IMR-90 (cell line): ENCODE measurements around the gene THSD8. TPM values are rescaled to one million over a fixed set of nuclear protein-coding genes. Genes with fewer than 3 reads are reported as not detected.

Experiments
- ATAC-seq: fragments of 200-7000 bp; cut with Tn5 transposase; 2 replicates; pipeline ENCODE4 v1.9.1; 2020; ENCODE audit warnings: low read depth, mild to moderate bottlenecking, moderate library complexity
- Bru-seq: library from RNA; stranded (reverse); fragments of 400-500 nt; gene quantifications from one replicate; lab custom pipeline; 2021; lab: Mats Ljungman, UMichigan
- BruChase-seq, 2 experiments: library from RNA; stranded (reverse); fragments of 400-500 nt; gene quantifications; one replicate each; lab custom pipeline; 2021; lab: Mats Ljungman, UMichigan
- BruUV-seq: library from RNA; stranded (reverse); fragments of 400-500 nt; replicated peaks from 2 replicates; lab custom pipeline; 2021; lab: Mats Ljungman, UMichigan
- CTCF ChIA-PET: fragments of 300-600 bp; formaldehyde crosslinking; extraction: SDS; loops from one replicate; lab custom pipeline; 2021; ENCODE audit warnings: antibody characterized with exemption; lab: Yijun Ruan, JAX
- POLR2A ChIA-PET: fragments of 300-600 bp; sonication (Branson Sonifier 250); formaldehyde crosslinking; loops from one replicate; lab custom pipeline; 2022; ENCODE audit warnings: antibody characterized with exemption; ENCODE audit not compliant: unreplicated experiment; lab: Charles Lee
- DNase-seq: peaks from one replicate; pipeline ENCODE4 v3.0.0; 2013
- H2AFZ ChIP-seq: replicated peaks from 2 replicates; pipeline ENCODE3; 2013; ENCODE audit warnings: low read length, mild to moderate bottlenecking; ENCODE audit not compliant: poor library complexity
- H2AK5ac ChIP-seq: 2 replicates; pipeline ENCODE4 v1.6.1; 2013; ENCODE audit warnings: low read depth, low read length, inconsistent platforms
- H2AK9ac ChIP-seq: replicated peaks from 2 replicates; pipeline ENCODE3; 2013; ENCODE audit warnings: mild to moderate bottlenecking, low read depth, low read length, moderate library complexity; ENCODE audit not compliant: poor library complexity
- H2BK120ac ChIP-seq: 2 replicates; pipeline ENCODE4 v1.6.1; 2013; ENCODE audit warnings: low read depth, low read length, inconsistent platforms
- H2BK15ac ChIP-seq: 3 replicates; pipeline ENCODE4 v1.6.1; 2013; ENCODE audit warnings: low read depth, low read length, inconsistent platforms
- H2BK20ac ChIP-seq: 2 replicates; pipeline ENCODE4 v1.6.1; 2013; ENCODE audit warnings: low read depth, mild to moderate bottlenecking, inconsistent platforms, low read length, moderate library complexity
- H2BK5ac ChIP-seq: 2 replicates; pipeline ENCODE4 v1.6.1; 2013; ENCODE audit warnings: mild to moderate bottlenecking, low read depth, low read length, inconsistent platforms; ENCODE audit not compliant: poor library complexity, severe bottlenecking
- H3K14ac ChIP-seq: replicated peaks from 2 replicates; pipeline ENCODE4 v1.6.1; 2013; ENCODE audit warnings: low read depth, low read length, inconsistent platforms
- H3K18ac ChIP-seq: 2 replicates; pipeline ENCODE4 v1.6.1; 2013; ENCODE audit warnings: low read depth, low read length, control low read depth
- H3K23ac ChIP-seq: 2 replicates; pipeline ENCODE4 v1.6.1; 2013; ENCODE audit warnings: low read depth, low read length, inconsistent platforms
- H3K27ac ChIP-seq: 2 replicates; pipeline ENCODE4 v1.5.1; 2013; ENCODE audit warnings: mild to moderate bottlenecking, control low read depth, low read length; ENCODE audit not compliant: insufficient read depth
- H3K27me3 ChIP-seq: 2 replicates; pipeline ENCODE4 v1.6.1; 2013; ENCODE audit warnings: low read length; ENCODE audit not compliant: control insufficient read depth, insufficient read depth
- H3K36me3 ChIP-seq: 2 replicates; pipeline ENCODE4 v1.6.1; 2013; ENCODE audit warnings: low read length, mixed read lengths; ENCODE audit not compliant: control insufficient read depth, insufficient read depth
- H3K4ac ChIP-seq: 2 replicates; pipeline ENCODE4 v1.6.1; 2013; ENCODE audit warnings: low read depth, low read length, inconsistent platforms
- H3K4me1 ChIP-seq: 2 replicates; pipeline ENCODE4 v1.6.1; 2013; ENCODE audit warnings: low read length, mixed read lengths; ENCODE audit not compliant: control insufficient read depth, insufficient read depth
- H3K4me2 ChIP-seq: 2 replicates; pipeline ENCODE4 v1.6.1; 2013; ENCODE audit warnings: low read depth, mild to moderate bottlenecking, control low read depth, low read length, moderate library complexity
- H3K4me3 ChIP-seq: 2 replicates; pipeline ENCODE4 v1.5.1; 2013; ENCODE audit warnings: low read depth, mild to moderate bottlenecking, control low read depth, low read length, moderate library complexity; ENCODE audit not compliant: insufficient read depth
- H3K56ac ChIP-seq: 2 replicates; pipeline ENCODE4 v1.6.1; 2013; ENCODE audit warnings: low read length, inconsistent platforms; ENCODE audit not compliant: insufficient read depth; ENCODE audit errors: extremely low read depth
- H3K79me1 ChIP-seq, 2 experiments: 2 replicates each; pipeline ENCODE4 v1.6.1; 2013; ENCODE audit warnings: low read length in 2 of 2, inconsistent platforms in 1 of 2, low read depth in 1 of 2
- H3K9ac ChIP-seq: 2 replicates; pipeline ENCODE4 v1.6.1; 2013; ENCODE audit warnings: low read depth, low read length, control low read depth
- H3K9me1 ChIP-seq: 2 replicates; pipeline ENCODE4 v1.6.1; 2013; ENCODE audit warnings: low read length, inconsistent platforms; ENCODE audit not compliant: insufficient read depth
- H3K9me3 ChIP-seq: 2 replicates; pipeline ENCODE4 v1.6.1; 2013; ENCODE audit warnings: low read length; ENCODE audit not compliant: control insufficient read depth, insufficient read depth
- H4K20me1 ChIP-seq: 2 replicates; pipeline ENCODE4 v1.6.1; 2013; ENCODE audit warnings: low read length, inconsistent platforms; ENCODE audit not compliant: insufficient read depth
- H4K5ac ChIP-seq: 2 replicates; pipeline ENCODE4 v1.6.1; 2013; ENCODE audit warnings: mild to moderate bottlenecking, low read depth, low read length, control low read depth
- H4K8ac ChIP-seq, 2 experiments: 2 replicates each; pipeline ENCODE4 v1.6.1; 2013; ENCODE audit warnings: low read depth in 2 of 2, low read length in 2 of 2, control low read depth in 1 of 2, inconsistent platforms in 1 of 2
- H4K91ac ChIP-seq: 2 replicates; pipeline ENCODE4 v1.6.1; 2013; ENCODE audit warnings: low read depth, low read length, inconsistent platforms; ENCODE audit not compliant: insufficient read depth
- BHLHE40 ChIP-seq: fragments of 150-350 bp; IDR thresholded peaks from 2 replicates; pipeline ENCODE4 v1.6.1; 2016; ENCODE audit warnings: mild to moderate bottlenecking, low read depth, low read length
- CEBPB ChIP-seq: IDR thresholded peaks from 2 replicates; pipeline ENCODE4 v1.6.1; 2012; ENCODE audit warnings: low read depth, low read length, improper control_type of control experiment
- CHD1 ChIP-seq: IDR thresholded peaks from 2 replicates; pipeline ENCODE4 v1.6.1; 2012; ENCODE audit warnings: low read depth, low read length, improper control_type of control experiment
- ELK1 ChIP-seq: fragments of 150-350 bp; IDR thresholded peaks from 2 replicates; pipeline ENCODE4 v1.6.1; 2016; ENCODE audit warnings: low read depth, mild to moderate bottlenecking, low read length, moderate library complexity, borderline replicate concordance
- FOS ChIP-seq: fragments of 150-350 bp; IDR thresholded peaks from 2 replicates; pipeline ENCODE4 v1.6.1; 2016; ENCODE audit warnings: low read depth, low read length
- MAFK ChIP-seq: IDR thresholded peaks from 2 replicates; pipeline ENCODE4 v1.6.1; 2012; ENCODE audit warnings: low read depth, low read length, improper control_type of control experiment
- MAZ ChIP-seq: IDR thresholded peaks from 2 replicates; pipeline ENCODE4 v1.6.1; 2012; ENCODE audit warnings: low read depth, mild to moderate bottlenecking, low read length, improper control_type of control experiment, moderate library complexity, borderline replicate concordance
- MXI1 ChIP-seq: IDR thresholded peaks from 2 replicates; pipeline ENCODE4 v1.6.1; 2012; ENCODE audit warnings: low read depth, mild to moderate bottlenecking, low read length, moderate library complexity, borderline replicate concordance
- NFE2L2 ChIP-seq: fragments of 150-350 bp; IDR thresholded peaks from 2 replicates; pipeline ENCODE4 v1.6.1; 2016; ENCODE audit warnings: low read depth, mild to moderate bottlenecking, low read length
- RCOR1 ChIP-seq: IDR thresholded peaks from 2 replicates; pipeline ENCODE4 v1.6.1; 2012; ENCODE audit warnings: mild to moderate bottlenecking, low read length, improper control_type of control experiment; ENCODE audit not compliant: insufficient replicate concordance
- RFX5 ChIP-seq: IDR thresholded peaks from 2 replicates; pipeline ENCODE4 v1.8.0; 2012; ENCODE audit warnings: low read depth, mild to moderate bottlenecking, low read length, moderate library complexity
- SMC3 ChIP-seq: fragments of 150-350 bp; IDR thresholded peaks from 2 replicates; pipeline ENCODE4 v1.6.1; 2016; ENCODE audit warnings: low read depth, mild to moderate bottlenecking, antibody characterized with exemption, low read length, moderate library complexity
- USF2 ChIP-seq: fragments of 150-350 bp; IDR thresholded peaks from 2 replicates; pipeline ENCODE4 v1.6.1; 2017; ENCODE audit warnings: mild to moderate bottlenecking, antibody characterized with exemption, low read length, low read depth
- WGBS, 2 experiments: methylation state at CpG; one replicate each; pipeline versions ENCODE4 v1.1.5 to v1.1.7; 2013; ENCODE audit warnings: missing lambda C conversion rate in 2 of 2; ENCODE audit not compliant: insufficient read length in 1 of 2; ENCODE audit errors: extremely low coverage in 2 of 2; 5-methylcytosine and 5-hydroxymethylcytosine counted together
- dilution Hi-C: fragments of 300-500 bp; cut with HindIII; formaldehyde crosslinking; loops from one replicate; pipeline ENCODE4 v1.14.3; 2018; ENCODE audit warnings: low sequenced_read_pairs; ENCODE audit not compliant: unreplicated experiment
- in situ Hi-C: fragments of 300-500 bp; cut with MboI; formaldehyde crosslinking; loops from 3 replicates; pipeline ENCODE4 v1.14.3; 2019; ENCODE audit warnings: low sequenced_read_pairs, inconsistent platforms, mixed read lengths
- intact Hi-C: fragments of 100-400 bp; cut with micrococcal nuclease; formaldehyde crosslinking; loops from 2 replicates; pipeline ENCODE4 v1.10.0; 2022
- long read RNA-seq: library from polyadenylated mRNA; unstranded; transcript quantifications from one replicate; pipeline ENCODE4 v2.0.0, GENCODE V29; 2021; ENCODE audit not compliant: unreplicated experiment
- polyA plus RNA-seq, 3 experiments: library from polyadenylated mRNA; depleted of rRNA; stranded (reverse); fragments of >200 nt; gene quantifications; 2 replicates each; pipeline ENCODE4 v1.2.3, GENCODE V29; 2012; ENCODE audit warnings: low replicate concordance in 1 of 3
- total RNA-seq: library from RNA; depleted of rRNA; stranded (reverse); fragments of >200 nt; gene quantifications from 2 replicates; pipeline ENCODE4 v1.2.3, GENCODE V29; 2012; rRNA removed

The THSD8 gene
- total RNA-seq (not detected in 2 replicates), polyA plus RNA-seq (2012; rRNA removed) (0.68 and 0.90 TPM in 2 replicates), Bru-seq, nascent RNA (percentile 17 among the genes with signal in this experiment), BruChase-seq, experiment 1, labeled RNA remaining after a 6-hour chase (percentile 25 among the genes with signal in this experiment), BruChase-seq, experiment 2, labeled RNA remaining after a 2-hour chase (percentile 17 among the genes with signal in this experiment)
- polyA plus RNA-seq (2012; cell fraction: cytosol; rRNA removed) = not detected in 2 replicates
- polyA plus RNA-seq (2012; cell fraction: nucleus; rRNA removed; ENCODE audit: low replicate concordance) = 0.73 TPM in 1 of 2 replicates, not detected in the other
- long read RNA-seq = 0 reads

- Histone ChIP-seq H3K14ac (peak within 1 kb of the TSS; percentile 92), H3K56ac (no peak within 1 kb of the TSS; the same call in 1 of the 2 replicates), H3K4me1 (peaks cover 6% of the 10 kb centered on the region), H3K4me2 (peak within 1 kb of the TSS; percentile 92), H3K36me3 (peaks cover 9% of the 10 kb centered on the region), H2BK5ac (peak within 1 kb of the TSS; percentile 44), H2AK9ac (peak within 1 kb of the TSS; percentile 88), H4K8ac (peak within 1 kb of the TSS; percentile 82 to 92), H3K9ac (peak within 1 kb of the TSS; percentile 95), H4K5ac (peak within 1 kb of the TSS; percentile 50; the same call in 1 of the 2 replicates), H3K79me1 (peaks cover 4 to 24% of the 10 kb centered on the region in 2 experiments; a peak in 3 of 4 replicates), H3K4me3 (peak within 1 kb of the TSS; percentile 90), H3K23ac (peak within 1 kb of the TSS; percentile 94), H2AFZ (peak within 1 kb of the TSS; percentile 98), H3K9me1 (peaks cover 5% of the 10 kb centered on the region; the same call in 1 of the 2 replicates), H3K9me3 (no peaks in the 10 kb centered on the region), H2AK5ac (peak within 1 kb of the TSS; percentile 76), H2BK15ac (no peak within 1 kb of the TSS), H4K20me1 (no peaks in the 10 kb centered on the region), H2BK120ac (no peak within 1 kb of the TSS), H3K18ac (peak within 1 kb of the TSS; percentile 45), H3K4ac (peak within 1 kb of the TSS; percentile 57), H3K27ac (peak within 1 kb of the TSS; percentile 78), H3K27me3 (no peaks in the 10 kb centered on the region), H2BK20ac (no peak within 1 kb of the TSS), H4K91ac (peak within 1 kb of the TSS; percentile 35; the same call in 1 of the 2 replicates)
- dilution Hi-C loops (no loop called here), in situ Hi-C loops (loop anchor here (5.0 kb wide), 1 partner anchor 34 kb away; no protein-coding TSS in a partner anchor), intact Hi-C loops (no loop called here)
- WGBS, 2 experiments = 0% methylated on average over 49 of the region's 78 CpGs; no CpG with 5 or more reads in 1 of the 2 experiments
- BruUV-seq = no TSS peak
- CTCF ChIA-PET = interaction anchor here (0.7 to 1.1 kb wide), 2 partner anchors 34 to 45 kb away, joined by 3 to 5 read pairs; no protein-coding TSS in a partner anchor
- DNase-seq = peak; percentile 65
- POLR2A ChIA-PET = interaction anchor here (0.8 to 0.9 kb wide), 2 partner anchors 10 kb away, joined by 3 read pairs; partner anchors contain the start of gene JUNB
- ATAC-seq = peak; percentile 84
- TF ChIP-seq MAFK (no peak), RCOR1 (no peak), CEBPB (no peak), RFX5 (no peak), USF2 (no peak), CHD1 (peak; percentile 98; the same call in 1 of the 2 replicates), FOS (no peak), SMC3 (no peak), MAZ (peak; percentile 69; the same call in 1 of the 2 replicates), NFE2L2 (no peak), MXI1 (no peak), ELK1 (no peak), BHLHE40 (peak; percentile 97)
Measured at GRCh38 chr19:12801466-12802266, at the start of gene THSD8, which contains the start of gene PRDX2. TSS of gene THSD8 (plus strand) at chr19:12802069. CDS start at chr19:12802072, 3 bp downstream. TSS of gene PRDX2 (minus strand) at chr19:12801800. CDS start at chr19:12801261, 539 bp downstream.
